ENCODE results near the gene RASSF5.

RASSF5 gene

DNA sequence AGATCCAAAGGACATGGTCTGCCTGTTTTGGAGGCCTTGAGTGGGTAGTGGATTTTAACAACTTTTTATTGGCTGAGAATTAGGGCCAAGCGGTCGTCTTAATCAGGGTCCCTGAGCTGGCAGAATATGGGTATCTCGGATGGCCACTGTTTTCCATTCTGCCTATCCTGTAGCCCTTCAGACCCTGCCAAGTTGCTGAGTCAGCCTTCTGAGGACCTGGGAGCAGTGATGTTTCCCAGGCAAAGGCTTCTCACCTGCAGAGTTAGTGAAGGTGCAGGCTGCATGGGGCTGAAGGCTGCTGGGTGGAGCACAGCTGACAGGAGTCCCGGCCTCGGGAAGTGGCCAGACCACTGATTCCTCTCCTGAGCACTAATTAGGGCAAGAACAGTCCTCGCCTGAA lies 11.4 kb downstream of the RASSF5 start:
- no peak for DNase-seq

- DNase-seq = no peak
These were observed 13.8 kb downstream of the RASSF5 start for GRCh38 chr1:206521127-206521526.

DNA sequence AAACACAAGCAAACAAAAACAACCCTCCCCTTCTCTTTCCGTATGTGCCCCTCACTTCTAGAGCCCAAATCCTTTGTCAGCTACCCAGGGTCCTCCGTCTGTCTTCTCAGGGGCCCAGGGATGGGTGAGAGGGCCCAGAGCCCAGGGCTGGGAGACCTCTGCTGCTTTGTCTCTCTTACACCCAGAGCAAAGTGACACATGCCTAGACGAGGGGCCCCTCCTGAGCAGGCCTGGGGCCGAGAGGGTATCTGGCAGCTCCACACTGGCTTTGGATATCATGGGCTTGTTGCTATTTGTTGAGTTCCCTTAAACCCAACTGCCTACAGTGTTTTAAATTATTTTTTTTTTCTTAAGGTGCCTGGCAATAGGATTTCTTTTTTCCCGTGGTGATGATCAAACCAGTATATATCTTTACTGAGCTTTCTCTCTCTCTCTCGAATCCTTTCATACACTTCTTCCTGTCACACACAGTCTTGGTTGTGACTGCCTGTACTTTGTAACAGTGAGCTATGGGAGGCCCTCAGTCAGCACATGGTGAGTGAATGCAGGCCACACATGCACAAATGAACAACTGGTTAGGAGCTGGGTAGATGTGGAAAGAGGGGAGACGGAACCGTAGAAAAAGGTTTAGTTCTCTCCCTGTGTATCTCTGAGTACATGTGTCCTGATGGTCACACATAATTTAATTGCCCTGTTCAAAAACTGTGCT lies 14.5 kb downstream of the RASSF5 start:
- DNase-seq = no peak

GRCh38 chr1:206524739-206525364 lies 17.5 kb downstream of the RASSF5 start:
- no peak for DNase-seq

DNA sequence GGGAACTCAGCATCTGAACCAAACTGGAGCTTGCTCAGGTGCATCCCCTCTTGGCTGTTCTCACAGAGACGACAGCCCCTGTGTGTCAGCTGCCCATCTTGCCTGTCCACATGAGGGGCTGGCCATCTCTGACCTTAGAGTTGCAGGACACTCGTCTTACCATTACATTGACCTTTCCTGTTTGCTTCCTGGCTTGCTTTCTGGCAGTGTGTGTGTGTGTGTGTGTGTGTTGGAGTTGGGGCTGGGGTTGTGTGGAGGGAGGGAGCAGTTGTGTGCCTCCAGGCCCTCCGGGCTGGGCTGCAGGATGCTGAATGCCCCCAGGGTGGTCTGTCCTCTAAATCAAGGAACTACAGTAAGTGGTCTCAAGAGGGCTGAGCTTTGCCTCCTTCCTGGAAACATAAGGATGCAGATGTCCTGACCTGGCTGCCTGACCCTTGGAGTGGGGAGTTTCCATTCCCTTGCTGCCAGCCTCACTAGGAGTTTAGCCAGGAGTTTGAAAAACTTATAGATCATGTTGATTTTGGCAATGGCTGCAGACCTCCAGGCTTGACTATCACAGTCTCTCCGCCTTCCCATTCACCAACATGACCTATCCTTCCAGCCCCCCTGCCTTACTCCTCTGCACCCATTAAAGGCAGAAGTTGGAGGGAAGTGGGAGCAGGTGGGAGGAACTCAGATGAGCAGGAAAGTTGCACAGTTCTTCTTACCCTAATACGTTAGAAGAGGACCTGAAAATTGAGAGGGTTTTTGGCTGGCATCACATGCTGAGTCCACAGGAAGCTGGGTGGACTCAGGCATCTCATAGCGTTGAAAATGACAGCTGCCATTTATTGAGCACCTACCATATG lies 19.0 kb downstream of the RASSF5 start:
- no peak for DNase-seq

DNA sequence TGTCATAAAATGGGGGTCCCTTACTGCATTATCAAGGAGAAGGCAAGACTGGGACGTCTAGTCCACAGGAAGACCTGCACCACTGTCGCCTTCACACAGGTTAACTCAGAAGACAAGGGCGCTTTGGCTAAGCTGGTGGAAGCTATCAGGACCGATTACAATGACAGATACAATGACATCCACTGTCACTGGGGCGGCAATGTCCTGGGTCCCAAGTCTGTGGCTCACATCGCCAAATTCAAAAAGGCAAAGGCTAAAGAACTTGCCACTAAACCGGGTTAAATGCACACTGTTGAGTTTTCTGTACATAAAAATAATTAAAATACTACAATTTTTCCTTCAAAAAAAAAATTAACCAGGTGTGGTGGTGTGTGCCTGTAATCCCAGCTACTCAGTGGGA lies 22.1 kb downstream of the RASSF5 start:
- no peak for DNase-seq

DNA sequence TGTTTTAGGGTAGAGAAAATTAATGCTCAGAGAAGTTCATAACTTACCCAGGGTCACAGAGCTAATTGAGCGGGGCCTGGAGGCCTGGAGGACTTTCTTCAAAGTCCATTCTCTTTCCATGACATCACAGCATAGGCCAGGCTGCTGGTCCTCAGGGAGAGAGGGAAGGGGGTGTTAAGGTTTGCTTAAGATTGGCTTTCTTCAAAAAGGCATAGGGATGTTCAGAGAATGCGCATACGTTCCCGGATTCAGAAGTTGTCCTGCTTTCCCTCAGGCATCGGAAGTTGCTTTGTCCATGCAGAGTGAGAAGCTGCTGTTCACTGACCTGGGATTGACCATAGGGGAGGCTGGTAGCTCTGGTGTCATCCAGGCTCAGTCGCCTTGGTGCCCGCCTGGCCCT lies 25.0 kb downstream of the RASSF5 start:
- no peak for DNase-seq

DNA sequence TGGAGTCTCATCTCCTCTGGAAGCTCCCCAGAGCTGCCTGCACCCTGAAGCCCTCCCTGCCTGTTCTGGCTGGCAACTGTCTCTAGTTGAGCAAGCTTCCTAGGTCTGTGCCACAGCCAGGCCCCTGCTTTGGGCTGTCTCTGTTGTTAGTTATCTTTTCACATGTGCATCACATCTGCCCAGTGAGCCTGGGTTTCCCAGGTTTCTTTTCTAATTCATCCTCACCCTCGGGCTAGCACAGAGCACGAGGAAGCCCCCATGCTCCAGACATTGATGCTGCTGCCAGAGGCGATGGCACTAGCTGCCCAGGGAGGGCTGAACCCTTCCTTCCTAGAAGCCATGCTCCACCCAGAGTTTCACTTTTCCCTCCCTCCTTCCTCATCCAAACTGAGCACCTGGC lies 27.2 kb downstream of the RASSF5 start:
- no peak for DNase-seq

DNA sequence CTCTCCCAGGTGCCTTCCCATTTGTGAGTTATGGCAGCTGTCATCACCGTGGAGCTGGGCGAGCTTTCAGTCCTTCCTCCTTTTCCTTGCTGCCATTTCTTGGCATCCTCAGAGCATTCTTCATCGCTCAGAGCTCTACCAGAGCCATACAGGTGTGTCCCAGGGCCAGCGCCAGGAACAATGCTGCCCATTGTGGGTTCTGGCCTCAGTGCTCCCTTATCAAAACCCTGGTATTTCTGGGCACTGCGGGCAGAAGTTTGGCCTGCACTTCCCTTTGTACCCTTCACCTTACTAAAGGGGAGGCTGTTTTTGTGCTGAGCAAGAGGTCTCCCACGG lies 28.5 kb downstream of the RASSF5 start:
- no peak for DNase-seq

DNA sequence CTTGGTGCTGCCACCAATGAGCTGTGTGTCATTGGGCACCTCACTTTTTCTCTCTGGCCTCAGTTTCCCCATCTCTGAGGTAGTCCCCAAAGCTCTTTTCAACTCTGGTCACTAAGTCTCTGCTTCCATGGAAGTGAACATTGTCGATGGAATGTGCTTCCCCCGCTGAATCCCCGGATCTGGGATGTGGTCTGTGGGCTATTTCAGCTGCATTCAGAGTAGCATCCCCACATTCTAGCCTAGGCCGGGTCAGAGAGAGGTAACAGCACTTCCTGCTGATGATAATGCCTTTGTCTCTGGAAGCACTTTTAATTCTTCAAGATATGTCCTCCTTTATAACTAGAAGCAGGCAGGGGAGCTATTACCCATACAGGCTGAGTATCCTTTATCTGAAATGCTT lies 29.8 kb downstream of the RASSF5 start:
- no peak for DNase-seq

DNA sequence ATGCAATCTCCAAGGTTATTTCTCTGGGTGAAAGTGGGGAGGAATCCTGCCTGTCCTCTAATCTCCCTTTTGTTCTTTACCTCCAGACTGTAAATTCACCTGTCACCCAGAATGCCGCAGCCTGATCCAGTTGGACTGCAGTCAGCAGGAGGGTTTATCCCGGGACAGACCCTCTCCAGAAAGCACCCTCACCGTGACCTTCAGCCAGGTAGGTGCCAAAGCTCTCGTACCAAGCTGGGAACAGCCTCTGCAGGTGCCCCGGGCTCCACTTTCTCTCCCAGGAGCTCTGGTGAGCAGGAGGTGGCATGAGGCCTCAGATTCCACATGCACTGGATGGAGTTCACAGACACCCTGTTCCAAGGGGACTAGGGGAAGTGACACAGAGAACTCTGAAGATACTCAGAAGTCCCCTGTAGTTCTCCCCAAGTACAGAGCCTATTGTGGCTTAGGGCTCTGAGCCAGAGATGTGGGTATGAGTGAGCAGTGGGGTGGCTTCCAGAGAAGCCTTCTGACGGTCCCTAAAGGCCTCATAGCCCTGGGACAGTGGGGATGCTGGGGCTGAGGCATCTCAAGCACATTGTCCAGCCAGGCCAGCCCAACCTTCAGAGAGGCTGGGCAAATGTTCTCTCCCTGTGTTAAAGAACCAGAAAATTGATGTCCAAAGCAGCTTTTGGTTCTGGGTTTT lies 30.9 kb downstream of the RASSF5 start:
- DNase-seq = no peak

DNA sequence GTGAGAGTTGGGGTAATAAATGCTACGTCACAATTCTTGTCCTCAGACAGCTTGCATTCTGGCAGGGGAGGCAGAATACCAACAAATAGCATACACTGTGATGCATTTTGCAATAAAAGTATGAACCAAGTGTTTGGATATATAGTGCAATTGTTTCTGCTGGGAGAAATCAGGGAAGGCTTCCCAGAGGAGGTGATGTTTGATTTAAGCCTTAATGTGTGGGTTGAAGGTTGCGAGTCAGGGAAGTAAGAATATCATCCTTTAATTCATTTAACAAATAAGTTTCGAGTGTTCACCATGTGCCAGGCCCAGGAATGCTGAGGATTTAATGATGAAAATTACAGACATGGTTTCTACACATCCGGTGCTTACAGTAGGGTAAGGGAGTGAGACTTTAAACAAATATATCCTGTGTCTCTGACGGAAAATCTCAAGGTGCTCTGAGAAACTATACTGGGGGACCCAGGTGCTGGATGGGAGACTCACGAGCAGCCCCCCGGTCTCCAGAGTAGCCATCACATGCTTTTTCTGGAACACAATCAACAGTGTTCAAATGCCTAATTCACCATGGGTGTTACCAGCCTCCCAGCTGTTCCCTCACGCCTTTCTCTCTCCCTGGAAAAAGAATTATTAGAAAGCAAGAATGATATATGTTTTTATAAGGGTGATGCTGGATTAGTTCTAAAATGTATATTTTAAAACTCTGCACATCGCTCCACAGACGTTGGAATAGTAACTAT lies 31.7 kb downstream of the RASSF5 start:
- DNase-seq = no peak

GRCh38 chr1:206540044-206540780 lies 32.9 kb downstream of the RASSF5 start:
- DNase-seq = no peak

DNA sequence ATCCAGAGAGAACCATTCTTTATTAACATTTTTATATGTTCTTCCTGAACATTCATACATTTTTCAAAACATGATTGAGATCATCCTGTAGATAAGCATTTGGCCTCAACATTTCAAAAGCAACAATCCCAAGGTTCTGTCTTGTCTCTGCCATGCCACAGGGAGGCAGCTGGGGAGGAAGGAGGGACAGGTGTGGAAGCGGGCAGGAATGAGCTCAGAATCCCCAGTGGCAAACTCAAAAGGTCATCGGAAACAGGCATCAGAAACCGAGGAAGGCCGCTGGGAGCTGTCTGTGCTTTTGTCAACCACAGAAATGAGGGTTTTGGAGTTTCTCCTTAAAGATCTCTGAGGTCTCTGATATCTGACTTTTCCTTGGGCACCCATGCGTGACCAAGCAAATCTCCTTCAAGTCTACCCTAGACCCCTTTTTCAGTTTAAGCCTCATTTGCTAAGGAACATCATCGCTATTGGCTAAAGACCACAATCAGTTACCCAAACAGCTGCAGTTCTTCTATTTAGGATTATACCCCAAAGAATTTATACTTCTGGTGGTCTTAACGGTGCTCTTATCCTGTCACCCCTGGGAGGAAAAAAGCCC lies 34.0 kb downstream of the RASSF5 start:
- no peak for DNase-seq

DNA sequence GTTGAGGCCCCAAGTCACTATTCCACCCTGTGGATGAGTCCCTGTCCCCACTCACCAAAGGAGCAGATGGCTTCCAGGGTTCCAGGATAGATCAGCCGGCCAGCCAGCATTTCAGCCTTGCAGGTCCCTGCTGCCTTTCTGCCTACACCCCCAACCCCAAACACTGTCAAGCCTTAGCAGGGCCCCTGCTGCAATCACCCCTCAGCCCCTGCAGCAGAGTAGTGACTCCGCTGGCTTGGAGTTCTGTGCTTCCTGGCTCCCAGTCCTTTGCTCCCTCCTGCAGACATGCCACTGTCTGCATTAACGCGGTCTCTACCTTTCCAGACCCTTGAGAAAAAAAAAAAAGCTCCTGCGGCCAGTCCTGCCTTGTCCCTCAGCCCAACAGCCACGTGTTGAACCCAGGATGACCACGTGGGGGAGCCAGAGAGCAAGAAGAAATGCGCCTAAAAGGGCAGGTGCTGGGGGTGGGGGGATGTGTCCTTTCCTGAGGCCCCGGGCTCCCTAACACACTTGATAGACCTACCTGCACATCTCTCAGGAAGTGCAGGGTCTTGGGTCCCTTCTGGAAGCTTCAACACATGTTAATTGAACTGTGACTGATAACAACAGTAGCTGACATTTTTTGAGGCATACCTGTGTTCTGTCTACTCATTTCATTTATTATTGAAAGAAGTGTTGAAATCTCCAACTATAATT lies 37.4 kb downstream of the RASSF5 start:
- DNase-seq = no peak

DNA sequence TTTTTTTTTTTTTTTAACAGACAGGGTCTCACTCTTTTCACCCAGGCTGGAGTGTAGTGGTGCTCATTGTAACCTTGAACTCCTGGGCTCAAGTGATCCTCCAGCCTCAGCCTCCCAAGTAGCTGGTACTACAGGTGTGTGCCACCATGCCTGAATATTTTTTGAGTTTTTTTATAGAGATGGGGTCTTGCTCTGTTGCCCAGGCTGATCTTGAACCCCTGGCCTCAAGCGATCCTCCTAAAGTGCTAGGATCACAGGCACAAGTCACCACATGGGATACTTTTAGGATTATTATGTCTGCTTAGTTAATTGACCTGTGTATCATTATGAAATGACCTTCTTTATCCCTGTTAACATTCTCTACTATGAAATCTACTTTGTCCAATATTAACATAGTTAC lies 38.0 kb downstream of the RASSF5 start:
- no peak for DNase-seq

- DNase-seq = no peak
These were observed 39.8 kb downstream of the RASSF5 start for GRCh38 chr1:206547104-206547503.

- DNase-seq = no peak
These were observed 43.1 kb downstream of the RASSF5 start for GRCh38 chr1:206550446-206550845.

- DNase-seq = no peak
These were observed 44.1 kb downstream of the RASSF5 start for GRCh38 chr1:206551296-206551985.

DNA sequence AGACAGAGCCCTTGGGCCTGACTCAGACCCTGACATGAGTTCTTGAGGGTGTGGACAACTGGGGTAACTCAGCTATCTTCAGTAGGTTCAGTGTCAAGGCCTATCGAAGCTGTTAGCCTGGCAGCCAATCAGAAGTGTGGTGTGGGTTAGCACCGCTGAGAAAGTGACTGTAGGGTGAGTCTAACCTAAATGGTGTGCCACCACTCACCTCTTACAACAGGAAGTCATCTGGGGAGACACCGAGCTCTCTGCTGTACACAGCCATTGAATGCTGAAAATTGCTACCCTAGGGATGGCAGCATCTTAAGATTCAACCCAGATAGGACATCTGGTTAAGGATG lies 44.6 kb downstream of the RASSF5 start:
- DNase-seq = no peak

GRCh38 chr1:206554211-206554610 lies 46.9 kb downstream of the RASSF5 start:
- DNase-seq = no peak

Measured in DMS 273 treated with DMSO at 0.1 percent for 48 hours (cell line).